ENCODE measurements around the gene NEBL. TPM values are rescaled to one million over a fixed set of nuclear protein-coding genes. Genes with fewer than 3 reads are reported as not detected.

Gene NEBL
- total RNA-seq, 1 experiment from 2014 or later: 32.3 TPM

GRCh38 chr10:20835335-20835734 is 61.8 kb downstream of the NEBL start:
- BruUV-seq (replicated peaks): no TSS peak

GRCh38 chr10:20834825-20835224 is 62.3 kb downstream of the NEBL start:
- ATAC-seq: no peak
- POLR2A ChIA-PET: no interaction called here
- no peaks in the 10 kb centered on the region; the same call in 1 of the 2 replicates for H3K36me3 ChIP-seq (ENCODE audit: control insufficient read depth, insufficient read depth, low read length)

More at GRCh38 chr10:20835335-20835734, 61.8 kb downstream of the NEBL start:
- H3K4me3 ChIP-seq (ENCODE audit: low read depth in 2 of 2, low read length in 2 of 2): no peak overlapping the region
- TF ChIP-seq SIN3A (IDR thresholded peaks at IDR 0.05; ENCODE audit: borderline replicate concordance, insufficient read depth, low read depth, low read length): no peak
- TF ChIP-seq REST (IDR thresholded peaks at IDR 0.05; ENCODE audit: insufficient read depth in 1 of 2, low read depth in 2 of 2, low read length in 1 of 2): no peak
- no peak for TF ChIP-seq POLR2AphosphoS5 (IDR thresholded peaks at IDR 0.05; ENCODE audit: low read depth, low read length)
- TF ChIP-seq TCF7L2 (IDR thresholded peaks at IDR 0.05; ENCODE audit: low read depth, low read length): no peak
- TF ChIP-seq CTCF (IDR thresholded peaks at IDR 0.05): no peak
- in situ Hi-C loops (cut with HindIII; ENCODE audit: low pct_unique_long_range_greater_than_20kb, low sequenced_read_pairs): no loop called here
- H3K4me1 ChIP-seq (ENCODE audit: control insufficient read depth, insufficient read depth, low read length): no peaks in the 10 kb centered on the region
- intact Hi-C loops (cut with micrococcal nuclease; ENCODE audit: unreplicated experiment): no loop called here
- no peak for ATAC-seq
- H3K9me3 ChIP-seq (ENCODE audit: control insufficient read depth, insufficient read depth, low read depth, low read length): no peaks in the 10 kb centered on the region
- ChIA-PET POLR2A (no interaction called here), CTCF (interaction anchor here (0.7 kb wide), 1 partner anchor 9 kb away, joined by 3 read pairs; no protein-coding TSS in a partner anchor)
- H3K27me3 ChIP-seq (ENCODE audit: control insufficient read depth, insufficient read depth, low read length): no peaks in the 10 kb centered on the region
- no peak overlapping the region for H3K27ac ChIP-seq (ENCODE audit: low read length)
- DNase-seq (ENCODE audit: low read depth, low spot score): no peak
- no peaks in the 10 kb centered on the region; the same call in 1 of the 2 replicates for H3K36me3 ChIP-seq (ENCODE audit: control insufficient read depth, insufficient read depth, low read length)

More at GRCh38 chr10:20834825-20835224, 62.3 kb downstream of the NEBL start:
- intact Hi-C loops (cut with micrococcal nuclease; ENCODE audit: unreplicated experiment): no loop called here
- no peaks in the 10 kb centered on the region for H3K27me3 ChIP-seq (ENCODE audit: control insufficient read depth, insufficient read depth, low read length)
- BruUV-seq (replicated peaks): no TSS peak
- no peak overlapping the region for H3K4me3 ChIP-seq (ENCODE audit: low read depth in 2 of 2, low read length in 2 of 2)
- in situ Hi-C loops (cut with HindIII; ENCODE audit: low pct_unique_long_range_greater_than_20kb, low sequenced_read_pairs): no loop called here
- no peak for TF ChIP-seq TCF7L2 (IDR thresholded peaks at IDR 0.05; ENCODE audit: low read depth, low read length)
- TF ChIP-seq CTCF (IDR thresholded peaks at IDR 0.05): no peak
- no peak for TF ChIP-seq SIN3A (IDR thresholded peaks at IDR 0.05; ENCODE audit: borderline replicate concordance, insufficient read depth, low read depth, low read length)
- TF ChIP-seq REST (IDR thresholded peaks at IDR 0.05; ENCODE audit: insufficient read depth in 1 of 2, low read depth in 2 of 2, low read length in 1 of 2): no peak
- TF ChIP-seq POLR2AphosphoS5 (IDR thresholded peaks at IDR 0.05; ENCODE audit: low read depth, low read length): no peak
- no peak for DNase-seq (ENCODE audit: low read depth, low spot score)
- H3K9me3 ChIP-seq (ENCODE audit: control insufficient read depth, insufficient read depth, low read depth, low read length): no peaks in the 10 kb centered on the region
- no peaks in the 10 kb centered on the region for H3K4me1 ChIP-seq (ENCODE audit: control insufficient read depth, insufficient read depth, low read length)
- no peak overlapping the region for H3K27ac ChIP-seq (ENCODE audit: low read length)
- CTCF ChIA-PET: no interaction called here

Measured in Panc1 (cell line).